Gastroesophageal sphincter (tissue), 4 donors: ENCODE measurements around the gene DNASE2B. TPM values are rescaled to one million over a fixed set of nuclear protein-coding genes. Genes with fewer than 3 reads are reported as not detected.

Source experiments
- ATAC-seq: fragments of 150-250 bp; one replicate; pipeline ENCODE4 v1.9.1; 2016; ENCODE audit warnings: mild to moderate bottlenecking, moderate library complexity
- H3K27ac ChIP-seq, 4 donors: fragments of 200-600 bp; sonication (generic) in 3 of 4; 1 replicate in 3 of 4; 2 replicates in 1 of 4; pipeline ENCODE4 v1.5.1; 2016 to 2019
- H3K27me3 ChIP-seq: fragments of 200-600 bp; sonication (generic); one replicate; pipeline ENCODE4 v1.5.1; 2019
- H3K36me3 ChIP-seq, 2 donors: fragments of 200-600 bp; sonication (generic); one replicate each; pipeline ENCODE4 v1.5.1; 2019; ENCODE audit warnings: control low read depth in 1 of 2
- H3K4me1 ChIP-seq, 3 donors: fragments of 200-600 bp; sonication (generic); 1 replicate in 2 of 3; 2 replicates in 1 of 3; pipeline ENCODE4 v1.5.1; 2016 to 2019; ENCODE audit warnings: control low read depth in 2 of 3
- H3K4me3 ChIP-seq, 2 donors: fragments of 200-600 bp; sonication (generic); one replicate each; pipeline ENCODE4 v1.5.1; 2019; ENCODE audit warnings: mild to moderate bottlenecking in 1 of 2, moderate library complexity in 1 of 2
- H3K9me3 ChIP-seq, 3 donors: fragments of 200-600 bp; sonication (generic); one replicate each; pipeline ENCODE4 v1.5.1; 2017 to 2019; ENCODE audit warnings: control low read depth in 2 of 3
- EP300 ChIP-seq: sonication (generic); formaldehyde crosslinking; IDR thresholded peaks from one replicate; pipeline ENCODE4 v1.6.1; 2017; ENCODE audit warnings: antibody characterized with exemption, mild to moderate bottlenecking
- POLR2A ChIP-seq, 2 donors: fragments of 450-650 bp; IDR thresholded peaks; one replicate each; pipeline ENCODE4 v1.6.1; 2017; ENCODE audit warnings: antibody characterized with exemption in 2 of 2, mild to moderate bottlenecking in 2 of 2, moderate library complexity in 1 of 2
- POLR2AphosphoS5 ChIP-seq: sonication (generic); formaldehyde crosslinking; IDR thresholded peaks from one replicate; pipeline ENCODE4 v1.6.1; 2017; ENCODE audit warnings: antibody characterized with exemption
- WGBS, 2 donors: methylation state at CpG; one replicate each; pipeline ENCODE4 v1.1.5; 2018; ENCODE audit warnings: low coverage in 1 of 2; 5-methylcytosine and 5-hydroxymethylcytosine counted together
- total RNA-seq, 4 donors: library from RNA; depleted of rRNA; stranded (reverse); fragments of >200 nt; gene quantifications; one replicate each; pipeline ENCODE4 v1.1.0, GENCODE V29; 2016
- TF ChIP-seq, protein P1 (sequence below), 4 experiments: fragments of 200-600 bp in 2 of 4; fragments of 450-650 bp in 2 of 4; sonication (generic) in 1 of 4; IDR thresholded peaks; one replicate each; pipeline ENCODE4 v1.5.1; 2017 to 2019; ENCODE audit warnings: antibody characterized with exemption in 4 of 4, mild to moderate bottlenecking in 2 of 4, moderate library complexity in 2 of 4

Gene DNASE2B, protein sequence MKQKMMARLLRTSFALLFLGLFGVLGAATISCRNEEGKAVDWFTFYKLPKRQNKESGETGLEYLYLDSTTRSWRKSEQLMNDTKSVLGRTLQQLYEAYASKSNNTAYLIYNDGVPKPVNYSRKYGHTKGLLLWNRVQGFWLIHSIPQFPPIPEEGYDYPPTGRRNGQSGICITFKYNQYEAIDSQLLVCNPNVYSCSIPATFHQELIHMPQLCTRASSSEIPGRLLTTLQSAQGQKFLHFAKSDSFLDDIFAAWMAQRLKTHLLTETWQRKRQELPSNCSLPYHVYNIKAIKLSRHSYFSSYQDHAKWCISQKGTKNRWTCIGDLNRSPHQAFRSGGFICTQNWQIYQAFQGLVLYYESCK
- not detected for total RNA-seq

DNA sequence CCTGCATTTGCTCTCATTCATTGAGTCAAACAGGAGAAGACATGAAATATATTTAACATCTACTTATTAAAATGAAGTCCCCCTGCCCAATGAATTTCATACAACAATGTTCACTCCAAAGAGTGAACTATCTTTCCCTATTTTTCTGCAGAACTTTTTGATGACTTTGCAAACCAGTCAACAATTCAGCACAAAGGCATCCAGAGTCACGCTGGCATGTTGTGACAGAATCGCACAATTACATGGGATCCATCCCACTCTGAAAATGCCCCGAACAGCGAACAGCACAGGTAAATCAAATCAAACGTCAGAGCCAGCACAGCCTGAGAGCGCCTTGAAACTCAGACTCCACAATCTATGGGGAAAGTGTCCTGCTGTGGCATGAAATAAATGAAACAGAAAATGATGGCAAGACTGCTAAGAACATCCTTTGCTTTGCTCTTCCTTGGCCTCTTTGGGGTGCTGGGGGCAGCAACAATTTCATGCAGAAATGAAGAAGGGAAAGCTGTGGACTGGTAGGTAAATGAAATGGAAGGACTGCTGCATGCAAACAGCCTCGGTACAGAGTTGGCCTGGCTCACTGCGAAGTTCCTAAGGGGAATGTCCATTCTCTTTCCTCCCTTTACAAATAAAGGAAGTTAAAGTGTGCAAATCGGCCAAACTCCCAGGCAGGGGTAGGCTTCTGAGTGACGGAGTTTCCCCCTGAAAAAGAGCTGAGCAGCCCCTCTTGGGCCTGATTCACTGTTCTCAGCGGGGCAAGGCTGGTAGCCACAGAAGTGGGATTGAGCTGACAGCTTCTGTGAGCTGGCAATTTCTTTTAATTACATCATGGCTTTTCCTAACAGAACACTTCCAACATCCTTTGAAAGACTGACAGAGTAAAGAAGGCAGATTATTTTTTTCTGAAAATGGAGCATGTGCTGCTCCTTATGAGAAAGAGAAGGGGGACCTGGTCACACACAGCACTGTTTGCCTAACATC lies at the start of gene DNASE2B:
TSS of gene DNASE2B (plus strand) at position 310 of the 981 bp plus-strand sequence. CDS start at position 391, 81 bp downstream.
- no peaks in the 10 kb centered on the region for H3K36me3 ChIP-seq
- no peaks in the 10 kb centered on the region for H3K27me3 ChIP-seq
- no peaks in the 10 kb centered on the region for H3K9me3 ChIP-seq
- ATAC-seq: no peak
- H3K4me1 ChIP-seq: no peaks in the 10 kb centered on the region
- TF ChIP-seq POLR2AphosphoS5: no peak
- TF ChIP-seq, protein P1, sequence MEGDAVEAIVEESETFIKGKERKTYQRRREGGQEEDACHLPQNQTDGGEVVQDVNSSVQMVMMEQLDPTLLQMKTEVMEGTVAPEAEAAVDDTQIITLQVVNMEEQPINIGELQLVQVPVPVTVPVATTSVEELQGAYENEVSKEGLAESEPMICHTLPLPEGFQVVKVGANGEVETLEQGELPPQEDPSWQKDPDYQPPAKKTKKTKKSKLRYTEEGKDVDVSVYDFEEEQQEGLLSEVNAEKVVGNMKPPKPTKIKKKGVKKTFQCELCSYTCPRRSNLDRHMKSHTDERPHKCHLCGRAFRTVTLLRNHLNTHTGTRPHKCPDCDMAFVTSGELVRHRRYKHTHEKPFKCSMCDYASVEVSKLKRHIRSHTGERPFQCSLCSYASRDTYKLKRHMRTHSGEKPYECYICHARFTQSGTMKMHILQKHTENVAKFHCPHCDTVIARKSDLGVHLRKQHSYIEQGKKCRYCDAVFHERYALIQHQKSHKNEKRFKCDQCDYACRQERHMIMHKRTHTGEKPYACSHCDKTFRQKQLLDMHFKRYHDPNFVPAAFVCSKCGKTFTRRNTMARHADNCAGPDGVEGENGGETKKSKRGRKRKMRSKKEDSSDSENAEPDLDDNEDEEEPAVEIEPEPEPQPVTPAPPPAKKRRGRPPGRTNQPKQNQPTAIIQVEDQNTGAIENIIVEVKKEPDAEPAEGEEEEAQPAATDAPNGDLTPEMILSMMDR (IDR thresholded peaks at IDR 0.05): no peak
- TF ChIP-seq EP300: no peak
- TF ChIP-seq POLR2A (IDR thresholded peaks at IDR 0.05): no peak
- WGBS, 2 donors: 74 to 77% methylated on average over 10 to 11 of the region's 11 CpGs
- H3K27ac ChIP-seq: no peak within 1 kb of the TSS
- no peak within 1 kb of the TSS for H3K4me3 ChIP-seq

DNA sequence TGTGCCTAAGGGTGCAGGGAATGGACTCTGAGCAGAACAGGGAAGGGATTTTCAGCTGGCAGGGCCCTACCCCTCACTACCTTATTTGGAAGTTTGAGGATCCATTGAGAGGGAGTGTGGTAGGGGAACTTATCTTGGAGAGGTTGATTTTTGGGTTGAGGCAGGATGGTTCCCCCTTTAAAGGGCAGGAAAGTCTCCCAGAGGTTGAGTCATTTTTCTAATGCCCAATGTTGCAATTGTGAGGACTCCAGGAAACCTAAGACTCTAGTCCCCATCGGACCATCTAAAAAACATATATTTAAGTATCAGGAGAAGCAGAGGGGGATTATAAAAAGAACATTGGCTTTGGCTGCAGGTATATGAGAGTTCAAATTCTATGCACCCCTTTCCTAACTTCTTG lies 49.5 kb upstream of the DNASE2B start:
- no peaks in the 10 kb centered on the region for H3K27me3 ChIP-seq
- H3K27ac ChIP-seq: no peak overlapping the region
- TF ChIP-seq EP300: no peak
- TF ChIP-seq POLR2A (IDR thresholded peaks at IDR 0.05): no peak
- TF ChIP-seq, protein P1 (IDR thresholded peaks at IDR 0.05): no peak
- TF ChIP-seq POLR2AphosphoS5: no peak
- peaks cover 0 to 19% (median 4%) of the 10 kb centered on the region in 3 donors for H3K4me1 ChIP-seq
- H3K9me3 ChIP-seq: no peaks in the 10 kb centered on the region
- H3K36me3 ChIP-seq: no peaks in the 10 kb centered on the region
- WGBS, 2 donors: 100% methylated on average over 1 of the region's 1 CpG
- no peak overlapping the region for H3K4me3 ChIP-seq
- ATAC-seq: no peak

DNA sequence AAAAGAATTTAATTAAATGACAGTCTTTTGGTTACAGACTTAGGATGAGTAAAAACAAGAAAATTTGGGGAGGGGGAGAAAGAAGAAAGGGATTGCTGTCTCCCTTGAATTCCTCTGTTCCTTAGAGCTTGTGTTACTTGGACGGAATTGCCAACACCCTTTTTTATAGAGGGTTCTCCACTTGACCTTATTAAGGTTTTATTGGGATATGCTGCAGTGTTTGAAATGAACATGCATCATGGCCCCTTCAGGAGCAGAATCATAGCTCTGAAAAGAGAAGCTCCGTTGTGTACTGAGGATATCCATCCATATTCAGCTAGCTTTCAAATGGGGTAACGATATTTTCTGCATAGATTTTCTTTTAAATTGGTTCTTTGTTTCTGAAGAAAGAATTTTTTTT lies 48.2 kb upstream of the DNASE2B start:
- no peak for ATAC-seq
- no peak for TF ChIP-seq POLR2A (IDR thresholded peaks at IDR 0.05)
- TF ChIP-seq POLR2AphosphoS5: no peak
- TF ChIP-seq, protein P1 (IDR thresholded peaks at IDR 0.05): no peak
- no peak for TF ChIP-seq EP300
- Histone ChIP-seq H3K4me3 (no peak overlapping the region), H3K9me3 (no peaks in the 10 kb centered on the region), H3K27ac (no peak overlapping the region), H3K4me1 (peaks cover 0 to 29% (median 4%) of the 10 kb centered on the region in 3 donors), H3K36me3 (no peaks in the 10 kb centered on the region), H3K27me3 (no peaks in the 10 kb centered on the region)
- 38 to 58% methylated on average over 2 to 3 of the region's 3 CpGs for WGBS, 2 donors

DNA sequence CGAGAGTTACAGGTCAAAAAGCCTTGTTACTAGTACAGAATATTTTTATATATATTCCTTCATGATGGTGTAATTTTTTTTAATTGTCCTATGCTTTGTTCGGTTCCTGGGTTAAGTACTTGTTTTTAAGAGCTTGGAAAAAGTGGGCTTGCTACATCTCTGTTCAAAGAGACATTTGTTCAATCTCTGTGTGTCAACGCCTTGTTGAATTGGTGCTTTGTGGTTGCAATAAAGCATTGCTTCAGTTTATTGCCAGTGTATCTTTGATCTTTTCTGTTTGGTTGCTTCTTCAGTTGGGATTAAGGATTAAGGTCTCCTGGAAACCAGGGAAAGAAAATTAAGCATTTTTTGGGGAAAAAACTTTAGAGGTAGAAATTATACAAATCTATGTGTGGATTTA lies 47.7 kb upstream of the DNASE2B start:
- 90 to 91% methylated on average over 3 of the region's 3 CpGs for WGBS, 2 donors

More for the DNA sequence above, 47.7 kb upstream of the DNASE2B start:
- H3K27me3 ChIP-seq: no peaks in the 10 kb centered on the region
- no peaks in the 10 kb centered on the region for H3K9me3 ChIP-seq
- no peaks in the 10 kb centered on the region for H3K36me3 ChIP-seq
- no peak overlapping the region for H3K27ac ChIP-seq
- H3K4me1 ChIP-seq: peaks cover 0 to 29% (median 4%) of the 10 kb centered on the region in 3 donors
- TF ChIP-seq POLR2AphosphoS5: no peak
- TF ChIP-seq EP300: no peak
- no peak for TF ChIP-seq POLR2A (IDR thresholded peaks at IDR 0.05)
- TF ChIP-seq, protein P1 (IDR thresholded peaks at IDR 0.05): no peak
- no peak overlapping the region for H3K4me3 ChIP-seq
- no peak for ATAC-seq
